Activated naive CD8-positive, alpha-beta T cell treated with anti-CD3 and anti-CD28 coated beads, Interleukin-2, amount 10 ng/mL, durations not matched to agents 7 days and 5 days (primary cell): ENCODE measurements around the gene RPS8. TPM values are rescaled to one million over a fixed set of nuclear protein-coding genes. Genes with fewer than 3 reads are reported as not detected.

Source experiments
- ATAC-seq: fragments of 150-1000 bp; cut with Tn5 transposase; one replicate; pipeline ENCODE4 v1.10.0; 2021; ENCODE audit warnings: low read depth, moderate library complexity
- POLR2A ChIA-PET: fragments of 350-600 bp; sonication (Branson Sonifier 250); formaldehyde crosslinking; loops from one replicate; lab custom pipeline; 2021; ENCODE audit warnings: antibody characterized with exemption; lab: Charles Lee
- DNase-seq: peaks from one replicate; pipeline ENCODE4 v3.0.0; 2021
- H3K27ac Mint-ChIP-seq: one replicate; pipeline ENCODE4 v1.8.0; 2022; ENCODE audit warnings: mild to moderate bottlenecking, mixed read lengths
- H3K27me3 Mint-ChIP-seq: one replicate; pipeline ENCODE4 v1.8.0; 2022; ENCODE audit warnings: mild to moderate bottlenecking, moderate library complexity, mixed read lengths
- H3K36me3 Mint-ChIP-seq: one replicate; pipeline ENCODE4 v1.8.0; 2021; ENCODE audit warnings: mild to moderate bottlenecking, mixed read lengths
- H3K4me1 Mint-ChIP-seq: one replicate; pipeline ENCODE4 v1.8.0; 2021; ENCODE audit warnings: mixed read lengths
- H3K4me3 Mint-ChIP-seq: one replicate; pipeline ENCODE4 v1.8.0; 2022; ENCODE audit warnings: mild to moderate bottlenecking, moderate library complexity, mixed read lengths
- H3K9me3 Mint-ChIP-seq: one replicate; pipeline ENCODE4 v1.8.0; 2021; ENCODE audit warnings: mixed read lengths
- total RNA-seq, 2 experiments: library from RNA; stranded (reverse); gene quantifications; one replicate each; pipeline ENCODE4 v1.2.3, GENCODE V29; 2021

Gene RPS8
- total RNA-seq, 2 experiments from 2014 or later: 1,522 to 1,548 TPM

- Mint-ChIP-seq H3K36me3 (peaks cover 19% of the 10 kb centered on the region), H3K4me3 (peak within 1 kb of the TSS; percentile 92), H3K4me1 (peaks cover 24% of the 10 kb centered on the region), H3K9me3 (no peaks in the 10 kb centered on the region), H3K27ac (peak within 1 kb of the TSS; percentile 97), H3K27me3 (no peaks in the 10 kb centered on the region)
- peak; percentile 96 for DNase-seq
- POLR2A ChIA-PET: interaction anchor here (0.7 to 10.1 kb wide), 22 partner anchors 9 to 693 kb away, joined by 3 to 360 read pairs (median 6); partner anchors contain the start of genes BEST4, BTBD19, EIF2B3 and HECTD3
- ATAC-seq: peak; percentile 77
Measured at GRCh38 chr1:44799770-44800584, 24.6 kb downstream of the RPS8 start, which contains the start of gene PLK3. TSS of gene PLK3 (plus strand) at chr1:44800377. CDS start at chr1:44800464, 87 bp downstream.

- peak overlapping the region; percentile 92 for H3K4me3 Mint-ChIP-seq
- POLR2A ChIA-PET: interaction anchor here (0.7 to 10.1 kb wide), 12 partner anchors 10 to 720 kb away, joined by 3 to 360 read pairs (median 20); partner anchors contain the start of genes ARMH1, BTBD19, HECTD3 and PRDX1
- H3K36me3 Mint-ChIP-seq: peaks cover 22% of the 10 kb centered on the region
- DNase-seq (peak; percentile 42), ATAC-seq (no peak)
- peak overlapping the region; percentile 97 for H3K27ac Mint-ChIP-seq
- no peaks in the 10 kb centered on the region for H3K9me3 Mint-ChIP-seq
- peaks cover 28% of the 10 kb centered on the region for H3K4me1 Mint-ChIP-seq
- no peaks in the 10 kb centered on the region for H3K27me3 Mint-ChIP-seq
Measured at GRCh38 chr1:44801491-44802305, 26.4 kb downstream of the RPS8 start.

GRCh38 chr1:44802306-44803061, 27.1 kb downstream of the RPS8 start:
- Mint-ChIP-seq H3K36me3 (peaks cover 26% of the 10 kb centered on the region), H3K27ac (peak overlapping the region; percentile 97), H3K4me3 (peak overlapping the region; percentile 92), H3K9me3 (no peaks in the 10 kb centered on the region), H3K4me1 (peaks cover 36% of the 10 kb centered on the region), H3K27me3 (no peaks in the 10 kb centered on the region)
- ATAC-seq: no peak
- POLR2A ChIA-PET: interaction anchor here (1.0 to 10.1 kb wide), 4 partner anchors 11 to 81 kb away, joined by 3 to 360 read pairs (median 38); no protein-coding TSS in a partner anchor
- DNase-seq: peak; percentile 34

- Mint-ChIP-seq H3K36me3 (peaks cover 26% of the 10 kb centered on the region), H3K27me3 (no peaks in the 10 kb centered on the region), H3K27ac (peak overlapping the region; percentile 70), H3K4me1 (peaks cover 40% of the 10 kb centered on the region), H3K4me3 (peak overlapping the region; percentile 92), H3K9me3 (no peaks in the 10 kb centered on the region)
- ATAC-seq (no peak), DNase-seq (peak; percentile 34)
- POLR2A ChIA-PET: interaction anchor here (1.1 to 10.1 kb wide), 4 partner anchors 11 to 81 kb away, joined by 6 to 360 read pairs (median 42); no protein-coding TSS in a partner anchor
Measured at GRCh38 chr1:44803062-44803311, 27.6 kb downstream of the RPS8 start.

GRCh38 chr1:44803312-44804095, 28.2 kb downstream of the RPS8 start:
- H3K36me3 Mint-ChIP-seq: peaks cover 26% of the 10 kb centered on the region

GRCh38 chr1:44805311-44806024, 30.1 kb downstream of the RPS8 start:
- H3K4me3 Mint-ChIP-seq: no peak overlapping the region
- peak; percentile 32 for DNase-seq
- no peaks in the 10 kb centered on the region for H3K9me3 Mint-ChIP-seq
- POLR2A ChIA-PET: interaction anchor here (2.7 to 11.3 kb wide), 4 partner anchors 8 to 83 kb away, joined by 13 to 360 read pairs (median 108); partner anchors contain the start of gene RPS8
- no peaks in the 10 kb centered on the region for H3K27me3 Mint-ChIP-seq
- peaks cover 51% of the 10 kb centered on the region for H3K4me1 Mint-ChIP-seq
- peaks cover 26% of the 10 kb centered on the region for H3K36me3 Mint-ChIP-seq
- ATAC-seq: no peak
- H3K27ac Mint-ChIP-seq: peak overlapping the region; percentile 75

More at GRCh38 chr1:44803312-44804095, 28.2 kb downstream of the RPS8 start:
- POLR2A ChIA-PET: interaction anchor here (2.7 to 10.1 kb wide), 2 partner anchors 10 to 17 kb away, joined by 13 to 360 read pairs; no protein-coding TSS in a partner anchor
- Mint-ChIP-seq H3K27me3 (no peaks in the 10 kb centered on the region), H3K27ac (peak overlapping the region; percentile 70), H3K4me3 (peak overlapping the region; percentile 92), H3K4me1 (peaks cover 41% of the 10 kb centered on the region), H3K9me3 (no peaks in the 10 kb centered on the region)
- ATAC-seq (no peak), DNase-seq (peak; percentile 32)

- Mint-ChIP-seq H3K4me3 (no peak overlapping the region), H3K27me3 (no peaks in the 10 kb centered on the region), H3K9me3 (no peaks in the 10 kb centered on the region), H3K36me3 (peaks cover 24% of the 10 kb centered on the region), H3K4me1 (peaks cover 56% of the 10 kb centered on the region), H3K27ac (peak overlapping the region; percentile 99)
- DNase-seq (peak; percentile 41), ATAC-seq (no peak)
- POLR2A ChIA-PET: interaction anchor here (0.7 to 11.3 kb wide), 8 partner anchors 9 to 534 kb away, joined by 4 to 360 read pairs (median 54); partner anchors contain the start of genes MUTYH, RNU5D-1, RPS8 and TOE1
Measured at GRCh38 chr1:44806025-44806703, 30.8 kb downstream of the RPS8 start.

- no peaks in the 10 kb centered on the region for H3K27me3 Mint-ChIP-seq
- ATAC-seq (no peak), DNase-seq (no peak)
- peaks cover 22% of the 10 kb centered on the region for H3K36me3 Mint-ChIP-seq
- H3K4me1 Mint-ChIP-seq: peaks cover 59% of the 10 kb centered on the region
- H3K9me3 Mint-ChIP-seq: no peaks in the 10 kb centered on the region
- POLR2A ChIA-PET: interaction anchor here (0.7 to 11.3 kb wide), 8 partner anchors 9 to 533 kb away, joined by 4 to 259 read pairs (median 30); partner anchors contain the start of genes MUTYH, RNU5D-1, RPS8 and TOE1
- peak within 1 kb of the TSS; percentile 78 for H3K4me3 Mint-ChIP-seq
- H3K27ac Mint-ChIP-seq: peak within 1 kb of the TSS; percentile 99
Measured at GRCh38 chr1:44806704-44807363, 31.5 kb downstream of the RPS8 start, which contains the start of gene DYNLT4. TSS of gene DYNLT4 (minus strand) at chr1:44807351. CDS start at chr1:44806668, 683 bp downstream.

- Mint-ChIP-seq H3K36me3 (peaks cover 17% of the 10 kb centered on the region), H3K9me3 (no peaks in the 10 kb centered on the region), H3K27me3 (no peaks in the 10 kb centered on the region), H3K4me1 (peaks cover 55% of the 10 kb centered on the region), H3K27ac (peak overlapping the region; percentile 99), H3K4me3 (peak overlapping the region; percentile 78)
- peak; percentile 61 for ATAC-seq
- POLR2A ChIA-PET: interaction anchor here (1.1 to 11.3 kb wide), 12 partner anchors 7 to 533 kb away, joined by 4 to 268 read pairs (median 28); partner anchors contain the start of genes HECTD3, MUTYH, PLK3 and RNU5D-1
- DNase-seq: peak; percentile 84
Measured at GRCh38 chr1:44807364-44808062, 32.2 kb downstream of the RPS8 start.
